OCI-LY1 (cell line): ENCODE measurements around the gene PRODH.
"Not testable (repeated sequence)": the region's sequence is repeated elsewhere in the genome, so short reads cannot be mapped to it uniquely, and the experiment has no call there.

Source experiments
- CTCF ChIP-seq: fragments of 200-600 bp; sonication (generic), shearing (Covaris generic); IDR thresholded peaks from 2 replicates; pipeline ENCODE4 v1.5.1; 2017; ENCODE audit warnings: mild to moderate bottlenecking, antibody characterized with exemption, low read length, moderate library complexity, mixed read lengths
- EZH2 ChIP-seq: fragments of 200-600 bp; sonication (generic), shearing (Covaris generic); IDR thresholded peaks from 2 replicates; pipeline ENCODE4 v1.8.0; 2017; ENCODE audit warnings: borderline replicate concordance, mixed run types, mild to moderate bottlenecking, antibody characterized with exemption, low read length, moderate library complexity, mixed read lengths

- TF ChIP-seq EZH2, CTCF: not testable (repeated sequence)
Observed at GRCh38 chr22:18890510-18891192, 45.4 kb downstream of the PRODH start.
